Transverse colon (tissue), 3 donors: ENCODE measurements around the gene PAF1.

Experiments
- CTCF ChIP-seq, 5 experiments: fragments of 200-600 bp in 3 of 5; fragments of 450-650 bp in 2 of 5; sonication (generic) in 3 of 5; IDR thresholded peaks; 1 replicate in 2 of 5; 2 replicates in 3 of 5; pipeline ENCODE4 v1.5.1; 2016 to 2017; ENCODE audit warnings: antibody characterized with exemption in 5 of 5, inconsistent platforms in 3 of 5, mild to moderate bottlenecking in 2 of 5, moderate library complexity in 1 of 5
- EP300 ChIP-seq: sonication (generic); formaldehyde crosslinking; IDR thresholded peaks from one replicate; pipeline ENCODE4 v1.6.1; 2017; ENCODE audit warnings: antibody characterized with exemption, low read depth
- POLR2A ChIP-seq: fragments of 450-650 bp; IDR thresholded peaks from one replicate; pipeline ENCODE4 v1.6.1; 2016; ENCODE audit warnings: antibody characterized with exemption, mild to moderate bottlenecking, moderate library complexity

DNA sequence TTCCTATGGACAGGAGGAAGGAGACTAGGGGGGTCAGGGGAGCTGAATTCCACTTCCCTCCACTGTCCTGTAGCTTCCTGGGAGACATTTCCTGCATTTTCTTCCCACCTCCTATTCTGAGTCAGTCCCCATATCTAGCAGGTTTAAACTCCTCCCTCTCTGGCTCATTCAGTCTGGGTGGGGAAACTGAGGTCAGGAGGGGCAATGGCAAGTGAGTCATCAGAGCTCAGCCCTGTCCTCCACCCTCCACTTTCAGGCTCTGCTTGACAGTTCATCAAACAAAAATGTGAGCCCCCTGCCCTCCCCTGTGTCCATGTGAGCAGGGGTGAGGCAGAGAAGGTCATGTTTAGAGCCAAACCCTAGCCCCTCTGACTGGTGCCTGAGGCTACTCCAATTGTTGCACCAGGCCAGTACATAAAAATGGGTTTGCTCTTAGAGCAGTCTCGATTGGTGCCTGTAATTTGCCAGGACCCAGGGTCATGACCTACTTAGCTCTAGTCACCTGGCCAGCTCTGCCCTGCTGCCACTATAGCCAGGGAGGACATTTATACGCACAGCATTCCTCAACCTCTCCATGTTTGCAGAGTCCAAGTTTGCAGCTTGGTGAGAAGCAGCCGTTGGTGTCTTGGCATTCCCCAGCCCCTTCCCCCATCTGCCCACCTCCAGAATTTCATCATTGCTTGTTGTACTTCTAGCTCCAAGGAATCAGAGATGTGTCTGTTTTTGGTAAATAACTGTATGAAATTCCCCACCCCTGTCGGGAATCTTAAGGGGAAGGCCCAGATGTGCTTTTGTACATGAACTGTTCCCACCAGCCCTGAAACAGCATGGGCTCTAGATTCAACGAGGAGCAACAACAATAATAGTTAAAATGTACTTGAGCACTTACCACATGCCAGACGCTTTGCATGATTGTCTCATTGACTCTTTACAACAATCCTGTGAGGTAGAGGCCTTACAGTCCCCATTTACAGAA, 27.9 kb downstream of the PAF1 start:
- TF ChIP-seq EP300 (no peak), CTCF (IDR thresholded peaks at IDR 0.05) (no peak), POLR2A (no peak)
